ENCODE data around the gene UBE2V1.

GRCh38 chr20:50123418-50123817 lies 10.5 kb upstream of the UBE2V1 start:
- TF ChIP-seq CTCF (IDR thresholded peaks at IDR 0.05) (no peak), RFX5 (IDR thresholded peaks at IDR 0.05; ENCODE audit: low read length) (no peak), POLR2AphosphoS5 (IDR thresholded peaks at IDR 0.05; ENCODE audit: low read depth, low read length) (no peak), USF1 (IDR thresholded peaks at IDR 0.05; ENCODE audit: borderline replicate concordance, low read depth) (no peak), REST (IDR thresholded peaks at IDR 0.05; ENCODE audit: low read depth, low read length) (no peak), TAF1 (IDR thresholded peaks at IDR 0.05; ENCODE audit: borderline replicate concordance, low read depth, low read length) (no peak), MEF2A (IDR thresholded peaks at IDR 0.05; ENCODE audit: borderline replicate concordance, low read depth) (no peak)

Data from SK-N-SH (cell line).